Suprapubic skin (tissue), 4 donors: Measurements from ENCODE around the gene MSRB1. TPM values are rescaled to one million over a fixed set of nuclear protein-coding genes. Genes with fewer than 3 reads are reported as not detected.
A peak's percentile ranks its signal among the peaks of the same experiment; 100 is the strongest.

Experiments used
- DNase-seq, 2 donors: peaks; one replicate each; pipeline ENCODE4 v3.0.0-alpha.2; 2019; ENCODE audit warnings: low spot score in 2 of 2
- H3K27ac ChIP-seq: fragments of 200-600 bp; sonication (generic); one replicate; pipeline ENCODE4 v1.5.1; 2019
- H3K27me3 ChIP-seq: fragments of 200-600 bp; sonication (generic); one replicate; pipeline ENCODE4 v1.5.1; 2019
- H3K36me3 ChIP-seq: fragments of 200-600 bp; sonication (generic); one replicate; pipeline ENCODE4 v1.5.1; 2019
- H3K4me1 ChIP-seq: fragments of 200-600 bp; sonication (generic); one replicate; pipeline ENCODE4 v1.5.1; 2019
- H3K4me3 ChIP-seq: fragments of 200-600 bp; sonication (generic); one replicate; pipeline ENCODE4 v1.5.1; 2019; ENCODE audit warnings: mild to moderate bottlenecking
- H3K9me3 ChIP-seq: fragments of 200-600 bp; sonication (generic); one replicate; pipeline ENCODE4 v1.5.1; 2019
- EP300 ChIP-seq: sonication (generic); formaldehyde crosslinking; IDR thresholded peaks from one replicate; pipeline ENCODE4 v1.6.1; 2017; ENCODE audit warnings: antibody characterized with exemption
- POLR2A ChIP-seq, 2 donors: fragments of 450-650 bp; IDR thresholded peaks; one replicate each; pipeline ENCODE4 v1.6.1; 2017; ENCODE audit warnings: antibody characterized with exemption in 2 of 2, mild to moderate bottlenecking in 2 of 2, moderate library complexity in 2 of 2
- POLR2AphosphoS5 ChIP-seq, 3 donors: sonication (generic); formaldehyde crosslinking; IDR thresholded peaks; one replicate each; pipeline ENCODE4 v1.6.1; 2017; ENCODE audit warnings: antibody characterized with exemption in 3 of 3
- WGBS: methylation state at CpG from one replicate; pipeline ENCODE4 v1.1.5; 2018; 5-methylcytosine and 5-hydroxymethylcytosine counted together
- total RNA-seq, 4 donors: library from RNA; depleted of rRNA; stranded (reverse); fragments of >200 nt; gene quantifications; one replicate each; pipeline ENCODE4 v1.1.0, GENCODE V29; 2016
- TF ChIP-seq, protein P1 (sequence below), 2 donors: fragments of 200-600 bp in 1 of 2; fragments of 450-650 bp in 1 of 2; sonication (generic) in 1 of 2; IDR thresholded peaks; one replicate each; pipeline ENCODE4 v1.5.1; 2016 to 2019; ENCODE audit warnings: antibody characterized with exemption in 2 of 2, mild to moderate bottlenecking in 1 of 2, moderate library complexity in 1 of 2

The MSRB1 gene
- total RNA-seq, 4 donors from 2014 or later = 14.9 to 28.6 (median 23.5) TPM

DNA sequence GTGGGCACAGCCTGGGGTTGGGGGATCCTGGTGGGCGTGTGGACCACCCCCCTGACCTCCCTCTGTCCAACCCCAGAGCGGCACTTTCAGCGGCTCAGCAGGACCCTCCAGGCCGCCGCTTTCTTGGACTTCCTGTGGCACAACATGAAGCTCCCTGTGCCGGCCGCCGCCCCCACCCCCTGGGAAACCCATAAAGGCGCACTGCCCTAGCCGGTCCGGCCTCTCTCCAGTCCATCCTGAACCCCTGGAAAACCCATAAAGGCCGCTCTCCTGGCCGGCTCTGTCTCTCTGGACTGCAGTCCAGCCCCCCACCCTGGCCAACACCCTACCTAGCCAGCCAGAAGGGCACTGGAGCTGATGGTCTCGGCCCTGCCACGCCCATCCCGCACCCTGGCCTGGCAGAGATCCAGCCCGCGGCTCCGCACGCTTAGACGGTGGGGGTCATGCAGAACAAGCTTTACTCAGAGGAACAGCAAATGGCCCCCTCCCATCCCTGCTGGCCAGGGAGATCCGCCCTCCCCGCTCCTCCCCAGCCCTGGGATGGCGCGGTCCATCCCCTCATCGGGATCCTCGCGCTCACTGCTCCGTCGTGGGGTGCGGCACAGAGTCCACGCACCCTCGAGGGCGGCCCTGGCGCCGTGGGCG, 35.6 kb upstream of the MSRB1 start:
- DNase-seq = no peak
- Histone ChIP-seq H3K36me3 (peaks cover 46% of the 10 kb centered on the region), H3K4me1 (peaks cover 51% of the 10 kb centered on the region), H3K27me3 (peaks cover 30% of the 10 kb centered on the region), H3K9me3 (no peaks in the 10 kb centered on the region), H3K27ac (peak overlapping the region; percentile 43), H3K4me3 (peak overlapping the region; percentile 41)
- 61% methylated on average over 7 of the region's 37 CpGs for WGBS
- TF ChIP-seq, protein P1, sequence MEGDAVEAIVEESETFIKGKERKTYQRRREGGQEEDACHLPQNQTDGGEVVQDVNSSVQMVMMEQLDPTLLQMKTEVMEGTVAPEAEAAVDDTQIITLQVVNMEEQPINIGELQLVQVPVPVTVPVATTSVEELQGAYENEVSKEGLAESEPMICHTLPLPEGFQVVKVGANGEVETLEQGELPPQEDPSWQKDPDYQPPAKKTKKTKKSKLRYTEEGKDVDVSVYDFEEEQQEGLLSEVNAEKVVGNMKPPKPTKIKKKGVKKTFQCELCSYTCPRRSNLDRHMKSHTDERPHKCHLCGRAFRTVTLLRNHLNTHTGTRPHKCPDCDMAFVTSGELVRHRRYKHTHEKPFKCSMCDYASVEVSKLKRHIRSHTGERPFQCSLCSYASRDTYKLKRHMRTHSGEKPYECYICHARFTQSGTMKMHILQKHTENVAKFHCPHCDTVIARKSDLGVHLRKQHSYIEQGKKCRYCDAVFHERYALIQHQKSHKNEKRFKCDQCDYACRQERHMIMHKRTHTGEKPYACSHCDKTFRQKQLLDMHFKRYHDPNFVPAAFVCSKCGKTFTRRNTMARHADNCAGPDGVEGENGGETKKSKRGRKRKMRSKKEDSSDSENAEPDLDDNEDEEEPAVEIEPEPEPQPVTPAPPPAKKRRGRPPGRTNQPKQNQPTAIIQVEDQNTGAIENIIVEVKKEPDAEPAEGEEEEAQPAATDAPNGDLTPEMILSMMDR (IDR thresholded peaks at IDR 0.05) = no peak
- TF ChIP-seq POLR2A (IDR thresholded peaks at IDR 0.05) = no peak
- no peak for TF ChIP-seq POLR2AphosphoS5 (IDR thresholded peaks at IDR 0.05)
- TF ChIP-seq EP300 = no peak

GRCh38 chr16:1977875-1978268, 34.9 kb upstream of the MSRB1 start:
- DNase-seq = no peak
- Histone ChIP-seq H3K27me3 (peaks cover 30% of the 10 kb centered on the region), H3K4me1 (peaks cover 51% of the 10 kb centered on the region), H3K27ac (no peak overlapping the region), H3K9me3 (no peaks in the 10 kb centered on the region), H3K36me3 (peaks cover 46% of the 10 kb centered on the region), H3K4me3 (no peak overlapping the region)
- 60% methylated on average over 2 of the region's 18 CpGs for WGBS
- TF ChIP-seq EP300 (no peak), POLR2A (IDR thresholded peaks at IDR 0.05) (no peak), POLR2AphosphoS5 (IDR thresholded peaks at IDR 0.05) (no peak)
- TF ChIP-seq, protein P1 (IDR thresholded peaks at IDR 0.05) = no peak

DNA sequence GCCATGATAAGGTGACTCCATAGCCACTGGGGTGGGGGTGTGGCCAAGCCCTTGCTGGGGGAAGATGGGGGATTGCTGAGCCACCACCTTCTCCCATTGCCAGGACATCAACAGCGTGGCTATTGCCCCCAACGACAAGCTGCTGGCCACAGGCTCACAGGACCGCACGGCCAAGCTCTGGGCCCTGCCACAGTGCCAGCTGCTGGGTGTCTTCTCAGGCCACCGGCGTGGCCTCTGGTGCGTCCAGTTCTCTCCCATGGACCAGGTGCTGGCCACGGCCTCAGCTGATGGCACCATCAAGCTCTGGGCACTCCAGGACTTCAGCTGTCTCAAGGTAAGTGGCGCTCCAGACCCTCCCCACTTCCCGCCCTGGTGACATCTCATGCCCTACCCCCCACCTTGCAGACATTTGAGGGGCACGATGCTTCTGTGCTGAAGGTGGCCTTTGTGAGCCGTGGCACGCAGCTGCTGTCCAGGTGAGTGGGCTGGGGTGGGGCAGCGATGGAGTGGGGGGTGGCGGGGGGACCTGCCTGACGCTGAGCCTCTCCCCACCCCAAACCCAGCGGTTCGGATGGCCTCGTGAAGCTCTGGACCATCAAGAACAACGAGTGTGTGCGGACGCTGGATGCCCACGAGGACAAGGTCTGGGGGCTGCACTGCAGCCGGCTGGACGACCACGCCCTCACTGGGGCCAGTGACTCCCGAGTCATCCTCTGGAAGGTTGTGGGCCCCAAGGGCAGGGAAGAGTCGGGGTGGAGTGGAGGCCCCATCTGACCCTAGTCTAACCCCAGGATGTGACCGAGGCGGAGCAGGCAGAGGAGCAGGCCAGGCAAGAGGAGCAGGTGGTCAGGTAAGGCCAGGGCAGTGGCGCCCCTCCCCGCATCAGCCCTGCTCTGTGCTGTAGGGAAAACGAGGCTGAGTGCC, 34.2 kb upstream of the MSRB1 start:
- Histone ChIP-seq H3K4me1 (peaks cover 54% of the 10 kb centered on the region), H3K27ac (no peak overlapping the region), H3K27me3 (peaks cover 30% of the 10 kb centered on the region), H3K4me3 (no peak overlapping the region), H3K9me3 (no peaks in the 10 kb centered on the region), H3K36me3 (peaks cover 46% of the 10 kb centered on the region)
- DNase-seq = no peak
- TF ChIP-seq, protein P1 (IDR thresholded peaks at IDR 0.05) = no peak
- TF ChIP-seq EP300 (no peak), POLR2AphosphoS5 (IDR thresholded peaks at IDR 0.05) (no peak), POLR2A (IDR thresholded peaks at IDR 0.05) (no peak)
- 86% methylated on average over 7 of the region's 33 CpGs for WGBS

DNA sequence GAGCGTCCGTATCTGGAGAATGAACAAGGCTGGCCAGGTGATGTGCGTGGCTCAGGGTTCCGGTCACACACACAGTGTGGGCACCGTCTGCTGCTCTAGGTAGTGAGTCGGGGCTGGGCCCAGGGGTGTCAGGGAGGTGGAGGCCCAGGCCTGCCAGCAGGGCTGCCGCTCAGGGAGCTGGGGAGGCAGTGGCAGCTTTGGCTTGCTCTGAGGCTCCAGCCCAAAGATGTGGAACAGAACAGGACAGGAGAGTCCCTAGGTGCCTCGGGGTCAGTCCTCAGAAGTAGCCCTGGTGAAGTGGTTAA, 33.2 kb upstream of the MSRB1 start:
- DNase-seq = no peak
- no peak overlapping the region for H3K27ac ChIP-seq
- no peak overlapping the region for H3K4me3 ChIP-seq
- H3K4me1 ChIP-seq = peaks cover 49% of the 10 kb centered on the region
- 84% methylated on average over 7 of the region's 8 CpGs for WGBS
- H3K27me3 ChIP-seq = peaks cover 26% of the 10 kb centered on the region
- H3K9me3 ChIP-seq = no peaks in the 10 kb centered on the region
- H3K36me3 ChIP-seq = peaks cover 46% of the 10 kb centered on the region
- TF ChIP-seq, protein P1 (IDR thresholded peaks at IDR 0.05) = no peak
- TF ChIP-seq EP300 = no peak
- no peak for TF ChIP-seq POLR2A (IDR thresholded peaks at IDR 0.05)
- no peak for TF ChIP-seq POLR2AphosphoS5 (IDR thresholded peaks at IDR 0.05)
